Measurements from ENCODE around the gene MRC1. TPM values are rescaled to one million over a fixed set of nuclear protein-coding genes. Genes with fewer than 3 reads are reported as not detected.

MRC1 gene
- total and polyA plus RNA-seq, 2 of the 13 experiments (the other 11 are each of a cell fraction or from before 2014, with no cell fraction given): not detected

- Histone ChIP-seq H3K79me2 (ENCODE audit: insufficient read depth, low read length) (no peaks in the 10 kb centered on the region), H3K4me3 (replicated peaks in 1 of 3; ENCODE audit: insufficient read depth in 1 of 3, low read depth in 2 of 3, low read length in 3 of 3) (no peak overlapping the region), H3K4me2 (ENCODE audit: low read depth, low read length) (no peak overlapping the region), H3K9me3 (ENCODE audit: low read length) (no peaks in the 10 kb centered on the region), H2AFZ (ENCODE audit: low read length) (no peak overlapping the region), H3K27me3 (ENCODE audit: control insufficient read depth in 1 of 2, insufficient read depth in 2 of 2, low read length in 2 of 2) (peaks cover 0 to 4% of the 10 kb centered on the region in 2 experiments; a peak in 1 of 5 replicates), H3K9ac (ENCODE audit: insufficient read depth, low read depth, low read length) (no peak overlapping the region), H3K36me3 (replicated peaks in 1 of 2; ENCODE audit: control insufficient read depth in 1 of 2, insufficient read depth in 2 of 2, low read length in 2 of 2) (no peaks in the 10 kb centered on the region), H4K20me1 (ENCODE audit: insufficient read depth, low read length) (no peaks in the 10 kb centered on the region), H3K27ac (ENCODE audit: extremely low read length, insufficient read depth, low read length) (no peak overlapping the region), H3K4me1 (ENCODE audit: insufficient read depth, low read length) (no peaks in the 10 kb centered on the region)
- no peak for DNase-seq (ENCODE audit: low spot score)
- intact Hi-C loops (cut with micrococcal nuclease; ENCODE audit: unreplicated experiment): no loop called here
- no TSS peak for BruUV-seq (replicated peaks)
- TF ChIP-seq ZNF670 (CRISPR knock-in tag; IDR thresholded peaks at IDR 0.05; ENCODE audit: borderline replicate concordance) (no peak), ZNF749 (CRISPR knock-in tag; IDR thresholded peaks at IDR 0.05; ENCODE audit: borderline replicate concordance) (no peak), ZNF446 (CRISPR knock-in tag; IDR thresholded peaks at IDR 0.05) (no peak), BCL3 (CRISPR knock-in tag; IDR thresholded peaks at IDR 0.05) (no peak), ZNF143 (CRISPR knock-in tag; IDR thresholded peaks at IDR 0.05) (no peak), GRHL1 (CRISPR knock-in tag; conservative IDR thresholded peaks at IDR 0.05) (no peak)
- 0% methylated on average over 1 of the region's 1 CpG for WGBS (ENCODE audit: low lambda C conversion rate)
- POLR2A ChIA-PET: no interaction called here
- CTCF ChIA-PET (ENCODE audit: low intra/inter-chr PET ratio, low total read pairs): no interaction called here
- ATAC-seq: no peak
- in situ Hi-C loops (cut with HindIII; ENCODE audit: extremely low pct_ligation_motif_present, low pct_unique_long_range_greater_than_20kb): no loop called here
- FAIRE-seq: no peak
Observed at GRCh38 chr10:17766731-17767130, 42.4 kb upstream of the MRC1 start.

All from HepG2 (cell line).